CD4-positive, alpha-beta T cell treated with Interleukin-21 for 1 hour (primary cell): Measurements from ENCODE around the gene SLC22A15.
A peak's percentile ranks its signal among the peaks of the same experiment; 100 is the strongest.
"Not testable (repeated sequence)": the region's sequence is repeated elsewhere in the genome, so short reads cannot be mapped to it uniquely, and the experiment has no call there.

Experiments
- DNase-seq: peaks from one replicate; pipeline ENCODE4 v3.0.0-alpha.2; 2020

The SLC22A15 gene

DNA sequence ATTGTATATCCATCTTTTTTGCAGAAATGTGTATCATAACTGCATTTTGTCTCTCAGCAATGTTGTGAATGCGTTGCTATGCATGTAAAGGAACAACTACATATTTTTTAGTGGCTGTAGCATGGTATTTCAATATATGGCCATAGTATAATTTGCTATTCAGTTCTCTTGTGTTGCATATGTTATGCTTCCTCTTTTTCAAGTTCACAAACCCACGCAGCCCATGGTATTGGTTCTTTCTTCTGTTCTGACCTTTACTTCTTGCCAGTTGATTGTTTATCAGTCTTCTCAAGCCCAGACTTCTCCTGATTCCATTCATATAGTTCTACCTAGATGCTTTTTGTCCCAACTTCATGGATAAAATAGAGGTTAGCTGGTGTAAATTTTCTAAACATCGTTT lies 6.1 kb downstream of the SLC22A15 start:
- no peak for DNase-seq

DNA sequence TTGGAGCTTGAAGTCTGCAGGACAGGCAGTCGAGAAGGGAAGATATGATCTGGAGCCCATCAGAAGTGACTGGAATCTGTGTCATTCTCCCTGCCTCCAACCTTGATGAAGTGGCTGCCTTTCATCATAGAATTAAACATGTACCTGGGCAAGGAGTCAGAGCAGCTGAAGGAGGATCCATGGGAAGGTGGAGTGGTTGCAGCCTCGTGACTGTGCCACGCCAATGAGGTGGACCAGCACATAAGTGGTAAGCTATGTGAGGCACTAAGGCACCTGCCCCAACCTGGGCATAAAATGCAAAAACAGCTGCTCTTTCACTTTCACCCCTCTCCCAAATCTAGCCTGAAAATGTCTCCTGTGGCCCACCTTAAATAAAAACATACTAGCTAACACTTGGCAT lies 7.3 kb downstream of the SLC22A15 start:
- DNase-seq, result no peak

DNA sequence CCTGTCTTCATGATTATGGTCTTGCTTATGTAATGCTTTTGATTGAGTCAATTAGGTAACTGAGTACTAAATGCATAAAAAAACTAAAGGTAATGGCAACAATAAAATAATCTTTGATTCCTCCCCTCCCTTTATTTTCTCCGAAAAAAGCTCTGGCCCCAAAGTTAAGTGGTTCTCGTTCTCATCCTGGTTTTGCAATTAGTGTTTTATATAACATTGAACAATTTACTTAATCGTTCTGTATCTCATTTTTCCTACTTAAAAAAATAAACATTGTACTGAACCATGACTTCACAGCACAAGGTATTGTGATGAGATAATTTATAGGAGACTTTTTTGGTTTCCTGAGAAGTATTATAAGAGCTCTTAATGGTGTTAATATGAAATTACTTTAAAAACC lies 11.3 kb downstream of the SLC22A15 start:
- DNase-seq, result no peak

DNA sequence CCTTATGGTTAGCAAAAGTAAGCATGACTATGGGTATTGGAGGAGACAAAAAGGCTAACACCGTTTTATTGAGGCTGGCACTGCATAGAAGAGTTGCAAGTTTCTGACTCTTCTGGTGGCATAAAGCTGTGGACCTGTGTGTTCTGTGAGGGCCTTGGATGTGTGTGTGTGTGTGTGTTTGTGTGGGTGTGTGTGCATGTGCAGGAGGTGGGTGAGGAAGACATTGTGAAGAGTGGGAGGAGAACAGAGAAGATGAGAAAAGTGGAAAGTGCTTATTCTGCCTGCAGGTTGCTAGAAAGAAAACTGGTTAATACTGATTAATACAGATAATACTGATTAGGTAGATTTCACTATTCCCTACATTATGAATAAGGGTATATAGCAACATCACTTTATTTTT lies 12.6 kb downstream of the SLC22A15 start:
- DNase-seq, result no peak

DNA sequence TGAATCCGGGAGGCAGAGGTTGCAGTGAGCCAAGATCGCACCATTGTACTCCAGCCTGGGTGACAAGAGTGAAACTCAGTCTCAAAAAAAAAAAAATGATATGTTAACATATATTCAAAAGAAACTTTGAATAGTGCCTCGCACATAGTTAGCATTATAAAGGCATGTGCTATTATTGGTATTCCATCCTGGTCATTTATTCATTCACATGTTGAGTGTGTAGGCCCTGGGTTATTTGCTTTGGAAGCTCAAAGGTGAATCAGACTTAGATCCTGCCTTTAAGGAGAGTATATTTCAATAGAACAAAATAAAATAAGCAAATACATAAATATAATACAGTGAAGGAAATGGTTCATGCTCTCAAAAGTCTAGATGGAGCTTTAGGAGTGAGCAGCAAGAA lies 13.4 kb downstream of the SLC22A15 start:
- DNase-seq, result no peak

DNA sequence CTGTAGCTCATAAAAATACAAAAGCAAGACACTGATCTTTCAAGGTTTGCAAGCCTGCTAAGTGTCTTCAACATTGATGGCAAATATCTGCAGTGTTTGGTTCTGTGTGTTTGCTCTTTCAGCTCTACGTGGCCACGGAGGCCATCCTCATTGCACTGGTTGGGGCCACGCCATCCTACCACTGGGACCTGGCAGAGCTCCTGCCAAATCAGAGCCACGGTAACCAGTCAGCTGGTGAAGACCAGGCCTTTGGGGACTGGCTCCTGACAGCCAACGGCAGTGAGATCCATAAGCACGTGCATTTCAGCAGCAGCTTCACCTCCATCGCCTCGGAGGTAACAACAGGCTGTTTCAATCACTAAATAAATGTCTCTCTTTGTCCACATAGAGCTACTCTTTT lies 15.6 kb downstream of the SLC22A15 start:
- no peak for DNase-seq

DNA sequence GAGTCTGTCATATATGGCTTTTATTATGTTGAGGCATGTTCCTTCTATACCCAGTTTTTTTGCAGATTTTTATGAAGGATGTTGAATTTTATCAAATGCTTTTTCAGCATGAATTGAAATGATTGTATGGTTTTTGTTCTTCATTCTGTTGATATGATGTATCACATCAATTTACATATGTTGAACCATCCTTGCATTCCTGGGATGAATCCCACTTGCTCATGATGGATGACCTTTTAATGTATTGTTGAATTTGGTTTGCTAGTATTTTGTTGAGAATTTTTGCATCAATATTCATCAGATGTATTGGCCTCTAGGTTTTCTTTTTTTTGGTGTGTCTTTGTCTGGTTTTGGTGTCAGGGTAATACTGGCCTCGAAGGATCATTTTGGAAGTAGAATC lies 21.6 kb downstream of the SLC22A15 start:
- DNase-seq, result not testable (repeated sequence)

DNA sequence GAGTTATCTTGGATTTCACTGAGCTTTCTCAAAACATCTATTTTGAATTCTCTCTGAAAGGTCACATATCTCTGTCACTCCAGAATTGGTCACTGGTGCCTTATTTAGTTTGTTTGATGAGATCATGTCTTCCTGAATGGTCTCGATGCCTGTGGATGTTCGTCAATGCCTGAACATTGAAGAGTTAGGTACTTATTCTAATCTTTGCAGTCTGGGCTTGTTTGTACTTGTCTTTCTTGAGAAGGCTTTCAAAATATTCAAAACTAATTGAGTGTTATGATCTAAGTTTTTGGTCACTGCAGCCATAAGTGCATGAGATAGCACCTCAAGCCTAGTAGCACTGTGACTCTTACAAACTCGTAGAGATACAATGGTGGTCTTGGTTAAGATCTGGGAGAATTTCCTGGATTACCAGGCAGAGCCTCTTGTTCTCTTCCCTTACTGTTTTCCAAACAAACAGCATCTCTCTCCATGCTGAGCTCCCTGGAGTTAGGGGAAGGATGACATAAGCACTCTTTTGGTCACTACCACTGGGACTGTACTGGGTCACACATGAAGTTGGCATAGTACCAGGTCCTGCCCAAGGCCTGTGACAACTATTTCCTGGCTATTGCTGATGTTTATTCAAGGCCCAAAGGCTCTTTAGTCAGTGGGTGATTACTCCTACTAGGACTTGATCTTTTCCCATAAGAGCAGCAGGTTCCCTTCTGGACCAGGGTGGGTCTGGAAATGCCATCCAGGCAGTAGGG lies 25.6 kb downstream of the SLC22A15 start:
- DNase-seq, result no peak

DNA sequence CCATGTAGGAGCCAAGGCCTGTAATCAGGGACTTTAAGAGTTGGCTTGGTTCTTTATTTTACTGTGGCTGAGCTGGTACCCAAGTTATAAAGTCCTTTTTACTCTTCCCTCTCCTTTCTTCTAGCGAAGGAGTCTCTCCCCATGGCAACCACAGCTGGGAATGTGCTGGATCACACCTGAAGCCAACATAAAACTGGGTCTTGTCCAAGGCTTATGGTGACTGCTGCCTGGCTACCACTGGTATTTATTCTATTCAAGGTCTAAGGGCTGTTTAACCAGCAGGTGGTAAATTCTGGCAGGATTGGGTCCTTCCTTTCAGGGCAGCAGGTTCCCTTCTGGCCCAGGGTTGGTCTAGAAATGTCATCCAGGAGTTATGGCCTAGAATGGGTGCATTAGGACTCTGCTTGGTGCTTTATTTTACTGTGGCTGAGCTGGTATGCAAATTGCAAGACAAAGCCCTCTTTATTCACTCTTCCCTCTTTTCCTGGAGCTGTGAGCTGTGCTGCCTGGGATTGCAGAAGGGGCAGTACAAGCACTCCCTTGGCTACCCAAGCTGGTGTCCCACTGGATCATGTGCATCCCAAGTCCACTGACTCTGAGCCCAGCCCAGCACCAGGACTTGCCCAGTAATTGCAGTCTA lies 26.6 kb downstream of the SLC22A15 start:
- DNase-seq, result no peak

DNA sequence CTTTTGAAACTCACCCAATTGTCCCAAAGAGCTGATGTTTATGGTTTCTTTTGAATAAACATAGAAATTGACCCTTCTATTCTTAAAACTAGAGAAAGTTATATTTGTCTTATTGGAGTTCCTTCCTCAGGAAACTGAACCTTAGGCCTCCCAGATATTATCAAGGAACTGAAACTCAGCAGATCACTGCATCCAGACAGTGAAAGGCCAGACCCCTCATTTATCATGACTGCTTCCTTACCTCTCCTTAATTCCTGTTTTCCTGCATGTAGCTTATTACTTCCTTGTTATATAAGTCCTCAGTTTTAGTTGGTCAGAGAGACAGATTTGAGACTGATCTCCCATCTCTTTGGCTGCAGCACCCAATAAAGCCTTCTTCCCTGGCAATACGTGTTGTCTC lies 27.5 kb downstream of the SLC22A15 start:
- DNase-seq, result no peak

DNA sequence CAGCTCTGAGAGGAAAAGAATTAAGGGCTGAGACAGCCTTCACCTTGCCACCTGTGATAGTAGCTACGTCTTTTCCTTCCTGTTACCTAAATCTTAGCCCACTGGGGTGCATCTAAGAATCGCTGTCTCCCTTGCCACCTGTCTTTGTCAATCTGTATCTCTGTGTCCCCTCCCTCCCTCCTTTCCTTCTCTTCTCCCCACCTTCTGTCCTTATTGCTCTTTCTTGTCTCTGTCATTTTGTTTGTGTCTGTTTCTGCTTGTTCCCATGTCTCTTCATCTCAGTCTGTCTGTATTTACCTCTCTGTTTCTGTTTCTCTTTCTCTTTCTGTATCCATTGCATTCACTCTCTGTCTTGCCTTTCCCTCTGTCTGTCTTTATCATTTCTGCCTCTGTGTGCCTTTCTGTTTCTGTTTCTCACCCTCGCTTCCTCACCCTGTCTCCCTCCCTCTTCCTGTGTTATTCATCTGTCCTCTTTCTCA lies 30.2 kb downstream of the SLC22A15 start:
- DNase-seq, result peak; percentile 35

DNA sequence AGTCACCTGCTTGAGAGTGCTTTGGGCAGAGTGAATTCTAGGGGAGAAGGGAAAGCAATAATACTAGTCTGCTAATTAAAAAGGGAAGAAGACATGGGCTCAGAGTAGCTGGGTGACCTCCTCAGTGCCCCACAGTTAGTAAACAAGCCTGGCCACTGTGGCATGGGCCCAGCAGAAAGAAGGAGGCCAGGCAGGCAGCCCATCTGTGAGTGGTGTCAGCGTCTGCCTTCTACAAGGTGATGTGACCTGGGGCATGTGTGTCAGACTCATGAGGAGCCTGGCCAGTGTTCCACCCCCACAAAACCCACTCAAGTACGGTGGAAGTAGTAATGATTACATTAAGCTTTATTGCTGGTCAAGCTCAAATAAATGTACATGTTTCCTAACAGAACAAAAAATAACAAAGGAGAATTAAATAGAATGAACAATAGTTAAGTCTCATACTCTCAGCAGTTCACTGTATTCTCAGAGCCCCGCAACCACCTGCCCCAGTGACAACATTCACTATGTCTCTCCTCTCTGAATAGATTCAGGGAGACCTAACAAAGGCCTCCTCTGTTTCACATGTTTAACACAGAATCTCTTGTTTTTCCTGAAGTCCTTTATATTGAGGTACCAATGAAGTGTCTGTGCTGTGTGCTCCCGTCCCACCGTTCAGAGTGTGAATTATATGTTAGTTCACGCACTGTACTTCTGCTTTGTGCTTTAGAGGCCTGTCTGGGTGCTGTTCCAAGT lies 32.5 kb downstream of the SLC22A15 start:
- DNase-seq, result no peak

DNA sequence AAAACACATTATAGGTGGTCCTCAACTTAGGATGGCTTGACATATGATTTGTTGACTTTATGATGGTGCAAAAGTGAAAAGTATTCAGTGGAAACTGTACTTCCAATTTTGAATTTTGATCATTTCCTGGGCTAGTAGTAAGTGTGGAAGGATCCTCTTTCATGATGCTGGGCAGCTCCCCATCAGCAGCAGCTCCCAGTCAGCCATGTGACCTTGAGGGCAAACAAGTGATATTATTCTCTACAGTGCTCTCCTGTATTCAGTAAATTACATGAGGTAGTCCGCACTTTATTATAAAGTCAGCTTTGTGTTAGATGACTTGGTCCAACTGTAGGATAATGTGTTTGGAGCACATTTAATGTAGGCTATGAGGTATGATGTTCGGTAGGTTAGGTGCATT lies 36.4 kb downstream of the SLC22A15 start:
- DNase-seq, result no peak

DNA sequence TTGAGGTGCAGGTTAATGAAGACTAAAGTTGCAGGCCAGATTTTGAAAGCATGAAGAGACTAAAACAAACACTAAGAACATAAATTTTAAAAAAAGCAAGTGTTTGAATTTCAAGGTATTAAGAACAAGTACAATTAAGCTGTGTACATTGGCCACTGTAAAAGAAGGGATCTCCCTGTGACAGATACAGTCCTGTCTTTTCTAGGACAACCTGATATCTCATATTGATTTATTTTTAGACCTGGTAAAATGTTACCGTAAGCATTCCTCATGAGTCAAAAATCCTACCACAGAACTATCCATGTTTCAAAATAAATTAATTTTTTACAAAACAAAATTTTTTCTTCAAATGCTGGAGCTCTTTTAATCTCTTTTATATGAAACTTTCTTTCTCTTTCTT lies 39.4 kb downstream of the SLC22A15 start:
- DNase-seq, result no peak

DNA sequence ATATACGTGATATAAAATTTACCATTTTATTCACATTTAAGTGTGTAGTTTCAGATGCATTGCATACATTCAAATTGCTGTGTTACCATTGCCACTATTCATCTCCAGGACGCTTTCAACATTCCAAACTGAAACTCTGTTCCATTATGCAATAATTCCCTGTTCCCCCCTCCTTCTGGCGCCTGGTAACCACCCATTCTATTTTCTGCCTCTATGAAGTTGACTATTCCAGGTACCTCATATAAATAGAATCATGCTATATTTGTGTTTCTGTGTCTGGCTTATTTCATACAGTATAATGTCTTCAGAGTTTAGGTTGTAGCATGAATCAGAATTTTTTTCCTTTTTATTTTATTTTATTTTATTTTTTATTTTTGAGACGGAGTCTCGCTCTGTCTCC lies 41.7 kb downstream of the SLC22A15 start:
- DNase-seq, result no peak

DNA sequence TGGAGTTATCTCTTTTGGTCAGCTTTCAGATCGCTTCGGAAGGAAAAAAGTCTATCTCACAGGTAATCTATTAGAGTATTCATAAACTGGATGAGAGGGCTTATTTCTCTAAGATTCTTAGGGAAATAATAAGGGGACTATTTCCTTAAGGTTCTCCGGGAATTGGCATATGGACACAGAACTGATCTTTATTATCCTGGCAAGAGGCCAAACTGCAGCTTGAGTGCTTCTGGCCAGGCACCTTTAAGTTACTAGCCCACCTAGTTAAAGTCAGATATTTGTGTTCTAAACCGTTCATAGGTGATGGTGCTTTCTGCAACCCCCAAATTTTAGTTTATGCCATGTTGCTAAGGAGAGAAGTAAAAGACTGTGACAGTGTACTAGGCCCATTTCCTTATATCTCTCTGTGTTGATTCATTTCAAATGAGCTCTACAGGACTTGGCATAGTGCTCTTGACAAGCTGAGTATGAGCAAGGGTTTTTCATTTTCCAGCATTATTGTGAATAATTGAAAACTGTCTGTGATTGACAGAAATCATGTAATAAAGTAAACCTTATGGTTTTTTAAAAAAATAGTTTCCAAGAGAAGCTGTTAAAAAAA lies 43.4 kb downstream of the SLC22A15 start:
- DNase-seq, result no peak

DNA sequence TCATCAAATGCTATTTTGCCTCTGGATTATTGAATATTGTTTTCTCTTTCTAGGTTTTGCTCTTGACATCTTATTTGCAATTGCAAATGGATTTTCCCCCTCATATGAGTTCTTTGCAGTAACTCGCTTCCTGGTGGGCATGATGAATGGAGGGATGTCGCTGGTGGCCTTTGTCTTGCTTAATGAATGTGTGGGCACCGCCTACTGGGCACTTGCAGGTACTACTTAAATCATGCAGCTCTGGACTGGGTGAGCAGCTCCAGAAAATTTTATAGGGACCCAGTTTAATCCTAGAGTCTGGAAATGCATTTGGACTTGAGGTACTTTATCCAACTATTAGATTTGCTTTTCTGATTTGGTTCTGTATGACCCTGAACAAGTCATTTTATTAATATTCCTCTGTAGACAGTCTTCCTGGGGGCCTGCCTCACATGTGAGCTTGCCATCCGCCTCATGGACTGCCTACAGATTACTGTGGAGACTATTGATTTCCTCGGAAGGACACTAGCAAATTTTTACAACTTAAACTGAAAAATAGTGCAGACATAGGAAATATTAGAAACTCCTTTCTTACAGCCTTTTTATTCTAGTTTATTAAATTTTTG lies 44.5 kb downstream of the SLC22A15 start:
- peak; percentile 46 for DNase-seq

DNA sequence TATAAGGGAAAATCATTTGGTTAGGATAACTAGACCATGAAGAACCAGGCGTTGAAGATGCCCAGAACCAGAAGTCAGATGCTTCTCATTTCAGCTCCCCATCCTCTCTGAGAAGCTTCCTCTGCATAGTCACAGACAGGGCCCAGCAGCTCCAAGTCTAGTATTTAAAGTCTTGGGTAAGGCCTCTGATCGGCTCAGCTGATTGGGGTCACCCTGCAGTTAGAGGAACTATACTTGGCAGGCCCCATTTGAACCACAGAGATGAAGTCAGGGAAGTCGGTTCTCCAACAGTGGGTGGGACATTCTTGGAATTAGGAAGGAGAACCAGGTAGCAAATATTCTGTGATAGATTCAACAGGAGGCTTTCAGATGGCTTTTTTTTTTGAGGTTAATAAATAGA lies 48.3 kb downstream of the SLC22A15 start:
- DNase-seq, result no peak

DNA sequence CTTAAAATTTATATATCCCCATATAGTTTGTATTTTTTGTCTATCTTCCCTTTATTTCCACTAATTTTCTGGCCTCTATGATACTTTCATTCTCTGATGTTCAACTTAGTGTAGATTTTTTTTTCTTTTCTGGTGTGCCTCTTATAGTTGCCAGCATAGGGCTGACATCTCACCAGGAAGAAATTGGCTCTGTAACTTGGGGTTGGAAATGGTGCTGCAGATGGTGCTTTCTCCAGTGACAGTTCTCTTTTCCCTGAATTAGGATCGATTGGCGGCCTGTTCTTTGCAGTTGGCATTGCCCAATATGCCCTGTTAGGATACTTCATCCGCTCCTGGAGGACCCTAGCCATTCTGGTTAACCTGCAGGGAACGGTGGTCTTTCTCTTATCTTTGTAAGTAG lies 50.3 kb downstream of the SLC22A15 start:
- no peak for DNase-seq

DNA sequence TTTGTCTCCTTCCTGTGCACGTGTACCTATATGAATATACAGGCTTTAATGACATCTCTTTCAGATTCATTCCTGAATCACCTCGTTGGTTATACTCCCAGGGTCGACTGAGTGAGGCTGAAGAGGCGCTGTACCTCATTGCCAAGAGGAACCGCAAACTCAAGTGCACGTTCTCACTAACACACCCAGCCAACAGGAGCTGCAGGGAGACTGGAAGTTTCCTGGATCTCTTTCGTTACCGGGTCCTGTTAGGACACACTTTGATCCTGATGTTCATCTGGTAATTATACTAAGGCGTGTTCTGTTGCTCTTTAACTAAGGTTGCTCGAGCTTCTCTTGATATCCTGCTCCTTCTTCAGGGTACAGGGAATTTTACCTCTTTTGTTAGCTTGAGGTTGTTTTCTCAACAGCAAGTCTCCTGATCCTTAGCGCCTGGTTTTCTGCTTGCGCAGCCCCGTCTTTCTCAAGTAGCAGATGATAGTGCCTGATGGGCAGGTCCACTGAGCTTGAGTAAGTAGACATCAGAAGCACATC lies 55.1 kb downstream of the SLC22A15 start:
- DNase-seq, result no peak

DNA sequence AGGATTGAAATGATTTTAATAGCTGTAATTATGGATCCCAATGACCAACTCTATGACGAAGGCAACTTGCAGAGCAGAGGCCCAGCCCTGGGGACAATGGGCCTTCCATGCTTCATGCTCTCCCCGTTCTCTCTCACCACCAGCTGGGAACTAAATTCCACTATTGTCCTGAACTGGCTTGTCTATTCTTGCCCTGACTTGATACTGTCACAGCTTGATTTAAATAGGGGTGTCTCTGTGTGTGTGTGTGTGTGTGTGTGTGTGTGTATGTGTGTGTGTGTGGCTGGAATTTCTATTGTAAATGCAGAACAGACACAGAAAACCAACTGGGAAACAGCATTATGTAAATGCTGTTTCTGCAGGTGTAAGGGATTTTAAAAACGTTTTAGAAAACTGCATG lies 57.0 kb downstream of the SLC22A15 start:
- DNase-seq, result no peak

DNA sequence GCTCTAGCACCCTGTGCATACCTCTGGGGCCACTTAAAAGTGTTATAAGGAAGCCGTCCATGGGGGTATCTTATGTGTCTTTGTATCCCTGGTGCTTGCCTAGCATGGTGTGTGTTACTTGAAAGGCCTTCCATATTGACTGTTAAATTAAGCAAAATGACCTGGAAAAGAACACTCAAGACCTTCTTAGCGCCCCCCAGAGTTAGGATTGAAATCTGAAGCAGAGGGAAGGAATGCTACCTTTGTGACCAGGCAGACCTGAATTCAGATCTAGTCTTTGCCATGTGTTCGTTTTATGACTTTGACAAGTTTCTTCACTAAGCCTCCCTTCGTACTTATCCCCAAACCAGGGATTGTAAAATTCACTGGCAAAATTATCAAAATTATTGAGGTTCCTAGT lies 59.9 kb downstream of the SLC22A15 start:
- no peak for DNase-seq

DNA sequence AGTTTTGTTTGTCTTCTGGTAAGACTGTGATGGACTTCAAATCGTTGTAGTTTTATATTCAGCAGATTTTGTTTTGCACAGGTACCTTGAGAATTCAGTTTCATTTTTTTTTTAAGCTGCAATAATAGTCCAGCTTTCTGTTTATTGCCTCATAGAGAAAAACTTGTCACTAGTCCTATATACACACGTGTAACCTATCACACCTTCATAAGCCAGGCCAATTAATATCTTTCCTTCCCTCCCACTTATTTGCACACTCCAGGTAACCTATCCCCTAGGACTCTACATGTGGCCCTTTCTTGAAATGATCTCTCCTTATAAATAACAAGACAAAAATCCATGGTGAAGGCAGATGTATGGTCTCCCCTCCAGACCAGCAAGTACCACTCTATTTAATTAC lies 62.4 kb downstream of the SLC22A15 start:
- no peak for DNase-seq
